GM06990 (cell line): ENCODE measurements around the gene SLC16A14.

Experiments
- DNase-seq: peaks from one replicate; pipeline ENCODE4 v3.0.0-alpha.2; 2011; ENCODE audit not compliant: insufficient read length; ENCODE audit errors: extremely low read depth
- H3K27me3 ChIP-seq: replicated peaks from 2 replicates; pipeline ENCODE4 v1.6.0; 2011; ENCODE audit warnings: low read length; ENCODE audit not compliant: control insufficient read depth, insufficient read depth
- H3K36me3 ChIP-seq: 2 replicates; pipeline ENCODE4 v1.5.1; 2011; ENCODE audit warnings: low read length; ENCODE audit not compliant: control insufficient read depth, insufficient read depth
- H3K4me3 ChIP-seq: replicated peaks from 2 replicates; pipeline ENCODE4 v1.5.1; 2011; ENCODE audit warnings: low read depth, mild to moderate bottlenecking, control low read depth, low read length
- CTCF ChIP-seq: IDR thresholded peaks from 2 replicates; pipeline ENCODE4 v1.5.1; 2011; ENCODE audit warnings: low read length, control low read depth, mild to moderate bottlenecking, inconsistent platforms; ENCODE audit not compliant: insufficient read depth, poor library complexity, severe bottlenecking

The SLC16A14 gene

GRCh38 chr2:230085201-230085600 lies 16.5 kb upstream of the SLC16A14 start:
- Histone ChIP-seq H3K4me3 (no peak overlapping the region), H3K27me3 (no peaks in the 10 kb centered on the region)
- TF ChIP-seq CTCF: no peak

GRCh38 chr2:230077851-230078547 lies 9.3 kb upstream of the SLC16A14 start:
- no peak for TF ChIP-seq CTCF
- no peak for DNase-seq
- H3K27me3 ChIP-seq: no peaks in the 10 kb centered on the region
- H3K36me3 ChIP-seq: no peaks in the 10 kb centered on the region
- H3K4me3 ChIP-seq: no peak overlapping the region

More at GRCh38 chr2:230085201-230085600, 16.5 kb upstream of the SLC16A14 start:
- no peak for DNase-seq
- no peaks in the 10 kb centered on the region for H3K36me3 ChIP-seq

GRCh38 chr2:230076819-230077218 lies 8.1 kb upstream of the SLC16A14 start:
- no peak for DNase-seq
- no peak overlapping the region for H3K4me3 ChIP-seq
- H3K27me3 ChIP-seq: no peaks in the 10 kb centered on the region
- TF ChIP-seq CTCF: no peak
- H3K36me3 ChIP-seq: no peaks in the 10 kb centered on the region

GRCh38 chr2:230075988-230076631 lies 7.4 kb upstream of the SLC16A14 start:
- TF ChIP-seq CTCF: no peak
- H3K4me3 ChIP-seq: no peak overlapping the region
- no peaks in the 10 kb centered on the region for H3K27me3 ChIP-seq
- no peak for DNase-seq
- H3K36me3 ChIP-seq: no peaks in the 10 kb centered on the region

GRCh38 chr2:230071421-230071820 lies 2.7 kb upstream of the SLC16A14 start:
- no peak for DNase-seq
- no peak overlapping the region for H3K4me3 ChIP-seq
- H3K27me3 ChIP-seq: no peaks in the 10 kb centered on the region
- TF ChIP-seq CTCF: no peak
- H3K36me3 ChIP-seq: no peaks in the 10 kb centered on the region

- Histone ChIP-seq H3K27me3 (no peaks in the 10 kb centered on the region), H3K4me3 (no peak overlapping the region), H3K36me3 (no peaks in the 10 kb centered on the region)
- no peak for TF ChIP-seq CTCF
- DNase-seq: no peak
These were observed 678 bp upstream of the SLC16A14 start for GRCh38 chr2:230069402-230069801.
